H1 (cell line): Measurements from ENCODE around the gene AFAP1L2. TPM values are rescaled to one million over a fixed set of nuclear protein-coding genes. Genes with fewer than 3 reads are reported as not detected.

Experiments used
- ASH2L ChIP-seq: fragments of 200-600, 300-600 bp; sonication (generic); IDR thresholded peaks from one replicate; pipeline ENCODE4 v1.7.1; 2017; ENCODE audit warnings: low read length
- JUND ChIP-seq: IDR thresholded peaks from 2 replicates; pipeline ENCODE4 v1.6.1; 2011; ENCODE audit warnings: mild to moderate bottlenecking, improper control_type of control experiment, low read length
- polyA plus RNA-seq, 7 experiments: library from polyadenylated mRNA; depleted of rRNA in 3 of 7; stranded (reverse) in 5 of 7; unstranded in 2 of 7; fragments of >200 nt in 5 of 7; fragments of 200-250 nt in 2 of 7; gene quantifications; 1 replicate in 5 of 7; 2 replicates in 1 of 7; 4 replicates in 1 of 7; pipeline versions ENCODE4 v1.2.1 to v1.2.3, GENCODE V29; 2011 to 2013; ENCODE audit warnings: missing spikeins in 2 of 7, mixed read lengths in 2 of 7
- total RNA-seq: library from RNA; stranded (reverse); fragmentation: NEBNext Ultra II Directional; extraction: Animal tissue kit (Norgen Biotek cat#: 25700); gene quantifications from 2 replicates; pipeline ENCODE4 v1.2.1, GENCODE V29; 2021

Gene AFAP1L2
- total and polyA plus RNA-seq, 2 of the 8 experiments (the other 6 are each of a cell fraction or from before 2014, with no cell fraction given), result 3.9 to 6.4 TPM

DNA sequence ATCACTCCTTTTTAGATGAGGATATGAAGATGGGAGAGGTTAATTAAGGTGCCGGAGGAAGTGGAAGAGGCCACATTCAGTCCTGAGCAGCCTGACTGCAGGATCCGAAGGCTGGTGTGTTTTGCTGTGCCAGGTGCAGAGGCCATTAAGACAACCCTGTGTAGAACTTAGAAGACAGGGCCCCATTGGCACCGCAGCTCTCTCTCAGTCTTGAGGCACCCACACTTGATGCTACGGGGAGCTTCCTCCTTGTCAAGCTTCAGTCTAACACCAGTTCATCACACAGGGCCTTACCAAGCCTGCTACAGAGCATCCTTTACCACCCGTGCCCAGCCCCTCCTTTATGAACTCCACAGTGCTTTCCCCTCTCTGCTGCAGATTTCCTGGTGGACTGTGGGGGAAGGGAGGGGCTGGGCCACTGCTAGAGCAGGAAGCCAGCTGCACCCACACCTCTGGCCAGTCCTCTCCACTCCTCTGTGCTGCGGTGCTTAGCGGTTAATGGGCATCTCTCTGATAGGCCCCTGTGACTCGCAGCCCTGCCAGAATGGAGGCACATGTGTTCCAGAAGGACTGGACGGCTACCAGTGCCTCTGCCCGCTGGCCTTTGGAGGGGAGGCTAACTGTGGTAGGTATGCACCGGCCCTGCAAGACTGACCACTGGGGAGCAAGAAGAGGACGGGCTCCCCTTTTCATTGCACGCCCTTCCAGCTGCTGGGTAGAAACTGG, 119.8 kb downstream of the AFAP1L2 start (continued):
- no peak for TF ChIP-seq ASH2L
- TF ChIP-seq JUND, result no peak
